Measurements from ENCODE around the gene FAM186B. TPM values are rescaled to one million over a fixed set of nuclear protein-coding genes. Genes with fewer than 3 reads are reported as not detected.

Gene FAM186B
- total and polyA plus RNA-seq, 8 donors: 0.18 to 7.0 (median 0.27) TPM; not detected in 4

DNA sequence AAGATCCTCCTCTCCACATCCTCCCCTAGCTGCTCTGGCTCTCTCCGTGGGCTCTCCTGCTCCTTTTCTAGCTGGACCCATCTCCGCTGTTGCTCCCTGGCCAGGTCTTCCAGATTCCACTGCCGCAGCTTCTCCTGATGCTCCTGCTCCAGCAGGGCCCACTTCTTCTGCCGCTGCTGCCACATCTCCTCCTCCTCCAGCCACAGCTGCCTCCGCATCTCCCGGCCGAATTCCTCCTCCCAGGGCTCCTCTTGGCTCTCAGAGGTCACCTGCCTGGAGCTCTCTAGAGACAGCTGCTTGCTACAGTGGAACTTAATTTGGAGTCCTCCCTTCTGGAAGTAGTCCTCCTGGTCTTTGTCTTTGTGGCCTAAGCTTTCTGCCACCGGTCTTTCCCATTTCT, 5.5 kb downstream of the FAM186B start:
- intact Hi-C loops (cut with DNase I; ENCODE audit: low total_unique reads): no loop called here
- TF ChIP-seq, protein P1, sequence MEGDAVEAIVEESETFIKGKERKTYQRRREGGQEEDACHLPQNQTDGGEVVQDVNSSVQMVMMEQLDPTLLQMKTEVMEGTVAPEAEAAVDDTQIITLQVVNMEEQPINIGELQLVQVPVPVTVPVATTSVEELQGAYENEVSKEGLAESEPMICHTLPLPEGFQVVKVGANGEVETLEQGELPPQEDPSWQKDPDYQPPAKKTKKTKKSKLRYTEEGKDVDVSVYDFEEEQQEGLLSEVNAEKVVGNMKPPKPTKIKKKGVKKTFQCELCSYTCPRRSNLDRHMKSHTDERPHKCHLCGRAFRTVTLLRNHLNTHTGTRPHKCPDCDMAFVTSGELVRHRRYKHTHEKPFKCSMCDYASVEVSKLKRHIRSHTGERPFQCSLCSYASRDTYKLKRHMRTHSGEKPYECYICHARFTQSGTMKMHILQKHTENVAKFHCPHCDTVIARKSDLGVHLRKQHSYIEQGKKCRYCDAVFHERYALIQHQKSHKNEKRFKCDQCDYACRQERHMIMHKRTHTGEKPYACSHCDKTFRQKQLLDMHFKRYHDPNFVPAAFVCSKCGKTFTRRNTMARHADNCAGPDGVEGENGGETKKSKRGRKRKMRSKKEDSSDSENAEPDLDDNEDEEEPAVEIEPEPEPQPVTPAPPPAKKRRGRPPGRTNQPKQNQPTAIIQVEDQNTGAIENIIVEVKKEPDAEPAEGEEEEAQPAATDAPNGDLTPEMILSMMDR (IDR thresholded peaks at IDR 0.05): no peak
- TF ChIP-seq POLR2A (IDR thresholded peaks at IDR 0.05) (no peak), EP300 (IDR thresholded peaks at IDR 0.05) (no peak), POLR2AphosphoS5 (IDR thresholded peaks at IDR 0.05) (no peak)
- WGBS, 5 donors: 91 to 97% (median 95%) methylated on average over 8 of the region's 8 CpGs

DNA sequence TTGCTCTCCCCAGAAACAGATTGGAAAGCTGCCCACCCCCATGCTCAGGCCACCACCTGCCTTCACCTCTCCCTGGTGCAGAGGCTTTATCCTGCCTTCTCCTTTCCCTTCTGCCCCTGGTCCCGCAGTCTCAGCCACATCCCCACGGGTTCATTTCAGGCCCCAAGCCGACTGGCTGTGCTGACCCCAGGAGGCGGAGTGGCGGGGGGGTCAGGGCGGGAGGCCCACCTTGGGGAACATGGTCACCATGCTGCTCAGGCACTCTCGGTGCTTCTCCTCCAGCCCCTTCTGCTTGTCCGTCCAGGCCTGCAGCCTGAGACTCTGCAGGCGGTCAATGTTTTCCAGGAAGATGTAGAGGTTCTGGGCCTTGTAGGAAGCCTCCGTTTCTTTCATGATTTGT, 6.9 kb downstream of the FAM186B start:
- H3K36me3 ChIP-seq: peaks cover 0 to 15% (median 2%) of the 10 kb centered on the region in 4 donors
- DNase-seq: no peak
- no peak overlapping the region for H3K27ac ChIP-seq
- 83 to 88% (median 84%) methylated on average over 9 to 10 of the region's 10 CpGs for WGBS, 5 donors
- TF ChIP-seq, protein P1 (IDR thresholded peaks at IDR 0.05): no peak
- TF ChIP-seq POLR2A (IDR thresholded peaks at IDR 0.05) (no peak), EP300 (IDR thresholded peaks at IDR 0.05) (no peak), POLR2AphosphoS5 (IDR thresholded peaks at IDR 0.05) (no peak)
- H3K4me3 ChIP-seq: no peak overlapping the region
- no peaks in the 10 kb centered on the region for H3K9me3 ChIP-seq
- intact Hi-C loops (cut with DNase I; ENCODE audit: low total_unique reads): no loop called here
- no peaks in the 10 kb centered on the region for H3K27me3 ChIP-seq
- H3K4me1 ChIP-seq: no peaks in the 10 kb centered on the region

More for the DNA sequence above, 5.5 kb downstream of the FAM186B start:
- Histone ChIP-seq H3K4me1 (no peaks in the 10 kb centered on the region), H3K36me3 (peaks cover 0 to 15% (median 2%) of the 10 kb centered on the region in 4 donors), H3K27me3 (no peaks in the 10 kb centered on the region), H3K9me3 (no peaks in the 10 kb centered on the region), H3K4me3 (no peak overlapping the region), H3K27ac (no peak overlapping the region)
- no peak for DNase-seq

DNA sequence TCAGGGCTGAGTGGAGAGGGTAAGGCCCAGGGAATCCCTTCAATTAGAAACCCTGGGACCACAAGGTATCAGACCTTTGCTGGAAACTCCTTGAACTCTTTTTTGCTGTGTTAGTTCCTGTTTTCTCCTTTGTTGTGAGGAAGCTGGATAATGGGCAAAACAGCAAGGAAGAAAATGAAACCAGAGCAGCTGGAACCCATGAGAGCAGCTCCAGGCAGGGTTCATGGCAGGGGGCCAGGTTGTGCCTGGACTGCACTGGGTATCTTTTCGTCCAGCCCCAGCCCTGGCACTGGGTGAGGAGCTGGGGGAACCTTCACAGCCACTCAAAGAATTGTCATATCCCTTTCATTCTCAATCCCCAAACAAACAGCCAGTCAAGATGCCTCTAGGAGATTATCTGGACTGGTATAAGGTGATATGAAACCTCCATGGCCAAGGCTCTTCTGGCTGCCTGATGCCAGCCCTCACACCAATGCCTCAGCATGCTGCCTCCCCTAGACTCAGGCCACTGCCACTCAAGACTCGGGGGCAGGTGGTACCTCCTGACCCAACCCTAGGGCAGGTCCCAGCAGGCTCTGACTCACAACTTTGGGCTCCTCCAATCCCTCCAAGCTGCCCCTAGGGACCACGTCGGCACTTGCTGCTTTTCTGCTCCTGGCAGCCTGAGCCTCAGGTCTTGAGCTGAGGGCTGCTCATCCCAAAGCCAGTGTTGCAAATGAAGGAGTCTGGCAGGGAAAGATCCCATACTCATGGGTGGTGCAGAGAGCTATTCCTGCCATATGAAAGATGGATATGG, 16.5 kb downstream of the FAM186B start:
- peaks cover 0 to 7% (median 3%) of the 10 kb centered on the region in 4 donors for H3K4me1 ChIP-seq
- no peak for DNase-seq
- no peak overlapping the region for H3K4me3 ChIP-seq
- intact Hi-C loops (cut with DNase I; ENCODE audit: low total_unique reads): no loop called here
- no peaks in the 10 kb centered on the region for H3K9me3 ChIP-seq
- TF ChIP-seq, protein P1 (IDR thresholded peaks at IDR 0.05): no peak
- TF ChIP-seq POLR2AphosphoS5 (IDR thresholded peaks at IDR 0.05) (no peak), POLR2A (IDR thresholded peaks at IDR 0.05) (no peak), EP300 (IDR thresholded peaks at IDR 0.05) (no peak)
- H3K36me3 ChIP-seq: peaks cover 0 to 20% (median 11%) of the 10 kb centered on the region in 4 donors
- WGBS, 5 donors: 72 to 79% (median 75%) methylated on average over 3 to 4 of the region's 4 CpGs
- H3K27me3 ChIP-seq: no peaks in the 10 kb centered on the region
- no peak overlapping the region for H3K27ac ChIP-seq

DNA sequence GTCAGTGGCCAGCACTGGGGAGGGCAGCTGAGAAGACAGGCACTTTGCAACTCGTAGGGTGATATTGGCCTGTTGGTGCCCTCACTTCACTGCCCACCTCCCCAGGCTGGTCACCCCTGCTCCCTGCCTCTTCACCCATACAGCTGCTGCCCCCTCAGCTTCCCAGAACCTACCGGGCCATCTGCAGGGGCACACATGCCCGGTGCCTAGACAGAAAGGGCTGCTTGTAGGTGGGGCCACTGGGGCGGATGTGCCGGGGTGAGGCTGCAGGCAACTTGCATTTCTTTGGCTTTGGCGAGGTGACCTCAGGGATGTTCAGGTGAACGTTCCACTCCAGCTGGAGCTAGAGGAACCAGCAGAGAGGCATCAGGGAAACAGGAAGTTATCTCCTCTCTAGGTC, 17.2 kb downstream of the FAM186B start:
- Histone ChIP-seq H3K4me1 (peaks cover 0 to 13% (median 9%) of the 10 kb centered on the region in 4 donors), H3K36me3 (peaks cover 0 to 20% (median 11%) of the 10 kb centered on the region in 4 donors), H3K27ac (no peak overlapping the region), H3K27me3 (no peaks in the 10 kb centered on the region), H3K4me3 (no peak overlapping the region), H3K9me3 (no peaks in the 10 kb centered on the region)
- WGBS, 5 donors: 84 to 96% (median 91%) methylated on average over 5 to 7 of the region's 7 CpGs
- DNase-seq: no peak
- TF ChIP-seq POLR2AphosphoS5 (IDR thresholded peaks at IDR 0.05): no peak
- TF ChIP-seq, protein P1 (IDR thresholded peaks at IDR 0.05): no peak
- no peak for TF ChIP-seq EP300 (IDR thresholded peaks at IDR 0.05)
- no peak for TF ChIP-seq POLR2A (IDR thresholded peaks at IDR 0.05)
- intact Hi-C loops (cut with DNase I; ENCODE audit: low total_unique reads): no loop called here
